ENCODE data around the gene TMCC1. TPM values are rescaled to one million over a fixed set of nuclear protein-coding genes. Genes with fewer than 3 reads are reported as not detected.

TMCC1 gene
- 10 to 100 TPM; 13.6 to 14.3 TPM for total RNA-seq

GRCh38 chr3:129893581-129894070 is at the start of gene TMCC1:
Gene TMCC1 (minus strand): TSS chr3:129893711.
- CTCF ChIA-PET, result no interaction called here
- peak; percentile 87 for DNase-seq
- Mint-ChIP-seq H3K4me3 (peak within 1 kb of the TSS; percentile 92), H3K27me3 (ENCODE audit: low read depth) (no peaks in the 10 kb centered on the region), H3K4me1 (ENCODE audit: low read depth) (peaks cover 38% of the 10 kb centered on the region), H3K36me3 (ENCODE audit: low read depth) (peaks cover 3% of the 10 kb centered on the region), H3K27ac (peak within 1 kb of the TSS; percentile 70), H3K9me3 (no peaks in the 10 kb centered on the region)
- intact Hi-C loops (cut with micrococcal nuclease), result loop anchor here (1.0 to 5.0 kb wide), 6 partner anchors 41 to 1489 kb away; partner anchors contain the start of genes IFT122 and NUDT16

- H3K4me3 Mint-ChIP-seq, result no peak overlapping the region
- DNase-seq, result no peak
- CTCF ChIA-PET, result interaction anchor here (0.6 to 3.3 kb wide), 11 partner anchors 9 to 163 kb away, joined by 3 to 24 read pairs (median 5); no protein-coding TSS in a partner anchor
- H3K27me3 Mint-ChIP-seq (ENCODE audit: low read depth), result peaks cover 2% of the 10 kb centered on the region
- intact Hi-C loops (cut with micrococcal nuclease), result loop anchor here (2.0 kb wide), 1 partner anchor 154 kb away; no protein-coding TSS in a partner anchor
- no peaks in the 10 kb centered on the region for H3K36me3 Mint-ChIP-seq (ENCODE audit: low read depth)
- H3K9me3 Mint-ChIP-seq, result no peaks in the 10 kb centered on the region
- no peaks in the 10 kb centered on the region for H3K4me1 Mint-ChIP-seq (ENCODE audit: low read depth)
- H3K27ac Mint-ChIP-seq, result no peak overlapping the region
Observed at GRCh38 chr3:129943020-129943419, 49.5 kb upstream of the TMCC1 start.

- Mint-ChIP-seq H3K9me3 (no peaks in the 10 kb centered on the region), H3K4me1 (ENCODE audit: low read depth) (no peaks in the 10 kb centered on the region), H3K4me3 (no peak overlapping the region), H3K36me3 (ENCODE audit: low read depth) (no peaks in the 10 kb centered on the region), H3K27ac (no peak overlapping the region), H3K27me3 (ENCODE audit: low read depth) (peaks cover 2% of the 10 kb centered on the region)
- peak; percentile 59 for DNase-seq
- CTCF ChIA-PET, result interaction anchor here (0.6 to 3.3 kb wide), 17 partner anchors 9 to 310 kb away, joined by 3 to 24 read pairs (median 4); no protein-coding TSS in a partner anchor
- intact Hi-C loops (cut with micrococcal nuclease), result loop anchor here (1.0 to 2.0 kb wide), 2 partner anchors 61 to 155 kb away; no protein-coding TSS in a partner anchor
Observed at GRCh38 chr3:129942296-129942695, 48.8 kb upstream of the TMCC1 start.

GRCh38 chr3:129940086-129940485 is 46.6 kb upstream of the TMCC1 start:
- H3K4me1 Mint-ChIP-seq (ENCODE audit: low read depth), result peaks cover 2% of the 10 kb centered on the region
- intact Hi-C loops (cut with micrococcal nuclease), result no loop called here
- H3K9me3 Mint-ChIP-seq, result no peaks in the 10 kb centered on the region
- peaks cover 2% of the 10 kb centered on the region for H3K27me3 Mint-ChIP-seq (ENCODE audit: low read depth)
- no peaks in the 10 kb centered on the region for H3K36me3 Mint-ChIP-seq (ENCODE audit: low read depth)
- no peak overlapping the region for H3K4me3 Mint-ChIP-seq
- CTCF ChIA-PET, result interaction anchor here (0.6 to 1.2 kb wide), 4 partner anchors 10 to 285 kb away, joined by 3 to 5 read pairs (median 4); no protein-coding TSS in a partner anchor
- no peak overlapping the region for H3K27ac Mint-ChIP-seq
- no peak for DNase-seq

GRCh38 chr3:129938140-129938930 is 44.8 kb upstream of the TMCC1 start:
- CTCF ChIA-PET, result no interaction called here
- no peaks in the 10 kb centered on the region for H3K36me3 Mint-ChIP-seq (ENCODE audit: low read depth)
- H3K27me3 Mint-ChIP-seq (ENCODE audit: low read depth), result no peaks in the 10 kb centered on the region
- no peak overlapping the region for H3K4me3 Mint-ChIP-seq
- H3K27ac Mint-ChIP-seq, result no peak overlapping the region
- H3K9me3 Mint-ChIP-seq, result no peaks in the 10 kb centered on the region
- no peak for DNase-seq
- intact Hi-C loops (cut with micrococcal nuclease), result loop anchor here (10.0 kb wide), 1 partner anchor 554 kb away; no protein-coding TSS in a partner anchor
- H3K4me1 Mint-ChIP-seq (ENCODE audit: low read depth), result peaks cover 2% of the 10 kb centered on the region

GRCh38 chr3:129937717-129938116 is 44.2 kb upstream of the TMCC1 start:
- intact Hi-C loops (cut with micrococcal nuclease), result loop anchor here (10.0 kb wide), 1 partner anchor 553 kb away; no protein-coding TSS in a partner anchor
- H3K27me3 Mint-ChIP-seq (ENCODE audit: low read depth), result no peaks in the 10 kb centered on the region
- H3K4me3 Mint-ChIP-seq, result no peak overlapping the region
- peaks cover 2% of the 10 kb centered on the region for H3K4me1 Mint-ChIP-seq (ENCODE audit: low read depth)
- CTCF ChIA-PET, result no interaction called here
- no peak overlapping the region for H3K27ac Mint-ChIP-seq
- H3K9me3 Mint-ChIP-seq, result no peaks in the 10 kb centered on the region
- no peaks in the 10 kb centered on the region for H3K36me3 Mint-ChIP-seq (ENCODE audit: low read depth)
- no peak for DNase-seq

GRCh38 chr3:129936757-129937156 is 43.2 kb upstream of the TMCC1 start:
- Mint-ChIP-seq H3K27me3 (ENCODE audit: low read depth) (no peaks in the 10 kb centered on the region), H3K36me3 (ENCODE audit: low read depth) (no peaks in the 10 kb centered on the region), H3K4me3 (peak overlapping the region; percentile 49), H3K9me3 (no peaks in the 10 kb centered on the region), H3K4me1 (ENCODE audit: low read depth) (peaks cover 2% of the 10 kb centered on the region), H3K27ac (no peak overlapping the region)
- CTCF ChIA-PET, result no interaction called here
- intact Hi-C loops (cut with micrococcal nuclease), result loop anchor here (10.0 kb wide), 1 partner anchor 552 kb away; no protein-coding TSS in a partner anchor
- DNase-seq, result peak; percentile 33

- H3K27ac Mint-ChIP-seq, result no peak overlapping the region
- H3K27me3 Mint-ChIP-seq (ENCODE audit: low read depth), result no peaks in the 10 kb centered on the region
- peak; percentile 38 for DNase-seq
- peaks cover 7% of the 10 kb centered on the region for H3K9me3 Mint-ChIP-seq
- CTCF ChIA-PET, result interaction anchor here (0.5 to 1.5 kb wide), 13 partner anchors 8 to 444 kb away, joined by 3 to 9 read pairs (median 3); no protein-coding TSS in a partner anchor
- no peaks in the 10 kb centered on the region for H3K36me3 Mint-ChIP-seq (ENCODE audit: low read depth)
- H3K4me3 Mint-ChIP-seq, result no peak overlapping the region
- peaks cover 2% of the 10 kb centered on the region for H3K4me1 Mint-ChIP-seq (ENCODE audit: low read depth)
- intact Hi-C loops (cut with micrococcal nuclease), result loop anchor here (1.0 to 10.0 kb wide), 6 partner anchors 42 to 550 kb away; partner anchors contain the start of gene TMCC1
Observed at GRCh38 chr3:129934234-129935123, 41.0 kb upstream of the TMCC1 start.

- Mint-ChIP-seq H3K4me1 (ENCODE audit: low read depth) (peaks cover 2% of the 10 kb centered on the region), H3K4me3 (no peak overlapping the region), H3K9me3 (peaks cover 9% of the 10 kb centered on the region), H3K36me3 (ENCODE audit: low read depth) (no peaks in the 10 kb centered on the region), H3K27me3 (ENCODE audit: low read depth) (no peaks in the 10 kb centered on the region), H3K27ac (no peak overlapping the region)
- no peak for DNase-seq
- intact Hi-C loops (cut with micrococcal nuclease), result loop anchor here (10.0 kb wide), 1 partner anchor 549 kb away; no protein-coding TSS in a partner anchor
- CTCF ChIA-PET, result interaction anchor here (0.9 to 1.5 kb wide), 8 partner anchors 9 to 443 kb away, joined by 3 to 9 read pairs (median 3); no protein-coding TSS in a partner anchor
Observed at GRCh38 chr3:129933471-129933870, 40.0 kb upstream of the TMCC1 start.

GRCh38 chr3:129929383-129929782 is 35.9 kb upstream of the TMCC1 start:
- CTCF ChIA-PET, result interaction anchor here (1.0 to 1.1 kb wide), 2 partner anchors 13 to 300 kb away, joined by 3 to 6 read pairs; no protein-coding TSS in a partner anchor
- no peaks in the 10 kb centered on the region for H3K36me3 Mint-ChIP-seq (ENCODE audit: low read depth)
- DNase-seq, result no peak
- H3K9me3 Mint-ChIP-seq, result peaks cover 13% of the 10 kb centered on the region
- intact Hi-C loops (cut with micrococcal nuclease), result no loop called here
- H3K27me3 Mint-ChIP-seq (ENCODE audit: low read depth), result peaks cover 3% of the 10 kb centered on the region
- H3K4me3 Mint-ChIP-seq, result no peak overlapping the region
- H3K27ac Mint-ChIP-seq, result no peak overlapping the region
- H3K4me1 Mint-ChIP-seq (ENCODE audit: low read depth), result no peaks in the 10 kb centered on the region

GRCh38 chr3:129927072-129927471 is 33.6 kb upstream of the TMCC1 start:
- H3K27me3 Mint-ChIP-seq (ENCODE audit: low read depth), result peaks cover 5% of the 10 kb centered on the region
- H3K9me3 Mint-ChIP-seq, result peaks cover 13% of the 10 kb centered on the region
- H3K36me3 Mint-ChIP-seq (ENCODE audit: low read depth), result peaks cover 2% of the 10 kb centered on the region
- DNase-seq, result no peak
- no peaks in the 10 kb centered on the region for H3K4me1 Mint-ChIP-seq (ENCODE audit: low read depth)
- CTCF ChIA-PET, result interaction anchor here (0.5 kb wide), 1 partner anchor 119 kb away, joined by 3 read pairs; no protein-coding TSS in a partner anchor
- no peak overlapping the region for H3K27ac Mint-ChIP-seq
- intact Hi-C loops (cut with micrococcal nuclease), result no loop called here
- H3K4me3 Mint-ChIP-seq, result no peak overlapping the region
